ENCODE measurements around the gene CDK5R2. TPM values are rescaled to one million over a fixed set of nuclear protein-coding genes. Genes with fewer than 3 reads are reported as not detected.

CDK5R2 gene
- total RNA-seq, 1 experiment from 2014 or later: 0.17 TPM

DNA sequence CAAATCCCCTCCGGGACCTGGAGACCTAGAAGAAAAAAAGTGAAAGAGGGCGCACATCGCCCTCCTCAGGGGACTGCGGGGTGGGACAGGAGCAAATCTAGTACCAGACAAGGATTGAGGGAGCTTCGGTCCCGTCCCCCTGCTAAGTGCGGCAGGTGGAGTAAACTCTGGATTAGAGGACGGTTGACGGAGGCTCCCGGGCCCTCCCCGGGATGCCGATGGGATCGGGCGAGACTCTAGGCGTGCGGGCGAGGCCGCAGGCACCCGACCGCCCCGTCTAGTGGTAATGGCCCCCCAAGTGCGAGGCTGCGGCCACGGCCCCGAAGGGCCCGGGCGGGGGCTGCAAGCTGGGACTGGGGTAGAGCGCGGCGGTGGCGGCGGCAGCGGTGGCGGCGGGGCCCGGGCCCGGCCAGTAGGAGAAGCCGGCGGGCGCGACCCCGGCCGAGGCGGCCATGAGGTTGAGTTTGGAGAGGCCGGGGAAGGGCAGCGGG lies 22.0 kb downstream of the CDK5R2 start:
- no peaks in the 10 kb centered on the region for H3K9me2 ChIP-seq (ENCODE audit: insufficient read depth)
- H3K9me3 ChIP-seq (ENCODE audit: insufficient read depth, low read depth): no peaks in the 10 kb centered on the region
- CTCF ChIA-PET: no interaction called here
- POLR2A ChIA-PET (ENCODE audit: unreplicated experiment): no interaction called here
- no peak for TF ChIP-seq EZH2 (IDR thresholded peaks at IDR 0.05; ENCODE audit: low read depth)
- TF ChIP-seq, protein P1, sequence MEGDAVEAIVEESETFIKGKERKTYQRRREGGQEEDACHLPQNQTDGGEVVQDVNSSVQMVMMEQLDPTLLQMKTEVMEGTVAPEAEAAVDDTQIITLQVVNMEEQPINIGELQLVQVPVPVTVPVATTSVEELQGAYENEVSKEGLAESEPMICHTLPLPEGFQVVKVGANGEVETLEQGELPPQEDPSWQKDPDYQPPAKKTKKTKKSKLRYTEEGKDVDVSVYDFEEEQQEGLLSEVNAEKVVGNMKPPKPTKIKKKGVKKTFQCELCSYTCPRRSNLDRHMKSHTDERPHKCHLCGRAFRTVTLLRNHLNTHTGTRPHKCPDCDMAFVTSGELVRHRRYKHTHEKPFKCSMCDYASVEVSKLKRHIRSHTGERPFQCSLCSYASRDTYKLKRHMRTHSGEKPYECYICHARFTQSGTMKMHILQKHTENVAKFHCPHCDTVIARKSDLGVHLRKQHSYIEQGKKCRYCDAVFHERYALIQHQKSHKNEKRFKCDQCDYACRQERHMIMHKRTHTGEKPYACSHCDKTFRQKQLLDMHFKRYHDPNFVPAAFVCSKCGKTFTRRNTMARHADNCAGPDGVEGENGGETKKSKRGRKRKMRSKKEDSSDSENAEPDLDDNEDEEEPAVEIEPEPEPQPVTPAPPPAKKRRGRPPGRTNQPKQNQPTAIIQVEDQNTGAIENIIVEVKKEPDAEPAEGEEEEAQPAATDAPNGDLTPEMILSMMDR (conservative IDR thresholded peaks at IDR 0.05): peak; percentile 19; the same call in 1 of the 2 replicates
- no peak overlapping the region for H3K4me3 ChIP-seq
- intact Hi-C loops (cut with micrococcal nuclease; ENCODE audit: unreplicated experiment): loop anchor here (5.0 kb wide), 1 partner anchor 104 kb away; no protein-coding TSS in a partner anchor
- no peaks in the 10 kb centered on the region for H3K36me3 ChIP-seq (ENCODE audit: low read depth)
- no peak overlapping the region for H3K27ac ChIP-seq
- H3K27me3 ChIP-seq (ENCODE audit: insufficient read depth, low read depth): peaks cover 48% of the 10 kb centered on the region
- no peaks in the 10 kb centered on the region for H3K79me2 ChIP-seq (ENCODE audit: low read depth)
- no peak overlapping the region for H2AFZ ChIP-seq
- no peak overlapping the region for H3K4me2 ChIP-seq
- no peaks in the 10 kb centered on the region for H3F3A ChIP-seq (ENCODE audit: insufficient read depth, low read depth)
- H3K4me1 ChIP-seq (replicated peaks; ENCODE audit: insufficient read depth): no peaks in the 10 kb centered on the region
- H4K20me1 ChIP-seq (ENCODE audit: insufficient read depth): no peaks in the 10 kb centered on the region
- no TSS peak for BruUV-seq (replicated peaks)
- no peak for DNase-seq

DNA sequence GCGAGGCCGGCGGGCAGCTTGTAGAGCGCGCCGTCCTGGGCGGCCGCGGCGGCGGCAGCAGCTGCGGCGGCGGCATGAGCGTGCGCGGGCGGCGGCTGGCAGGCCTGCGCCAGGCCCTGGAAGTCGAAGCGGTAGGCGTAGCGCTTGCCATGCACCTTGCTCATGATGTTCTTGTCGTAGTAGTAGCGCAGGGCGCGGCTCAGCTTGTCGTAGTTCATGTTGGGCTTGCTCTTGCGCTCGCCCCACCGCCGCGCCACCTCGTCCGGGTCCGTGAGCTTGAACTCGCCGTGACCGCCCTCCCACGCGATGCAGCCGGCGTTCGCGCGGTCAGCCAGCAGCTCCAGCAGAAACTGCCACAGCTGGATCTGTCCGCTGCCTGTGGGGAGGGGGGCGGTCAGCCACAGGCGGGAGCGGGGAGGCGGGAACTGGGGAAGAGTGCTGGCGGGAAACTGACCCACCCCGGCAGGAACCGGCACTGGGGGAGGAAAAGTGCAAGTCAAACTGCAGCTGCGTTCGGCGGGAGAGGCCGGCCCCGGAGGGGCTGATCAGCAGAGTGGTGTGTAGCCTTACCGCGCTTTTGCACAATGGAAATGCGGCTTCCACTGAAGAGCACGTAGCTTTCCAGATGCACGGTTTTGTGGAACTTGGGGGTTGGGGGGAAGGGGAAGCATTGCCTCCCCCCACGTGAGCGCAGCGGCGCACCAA lies 22.6 kb downstream of the CDK5R2 start:
- Histone ChIP-seq H3F3A (ENCODE audit: insufficient read depth, low read depth) (no peaks in the 10 kb centered on the region), H3K9me3 (ENCODE audit: insufficient read depth, low read depth) (no peaks in the 10 kb centered on the region), H3K4me3 (no peak overlapping the region), H3K27me3 (ENCODE audit: insufficient read depth, low read depth) (peaks cover 49% of the 10 kb centered on the region), H3K9me2 (ENCODE audit: insufficient read depth) (no peaks in the 10 kb centered on the region), H4K20me1 (ENCODE audit: insufficient read depth) (no peaks in the 10 kb centered on the region), H3K79me2 (ENCODE audit: low read depth) (no peaks in the 10 kb centered on the region), H3K4me1 (replicated peaks; ENCODE audit: insufficient read depth) (no peaks in the 10 kb centered on the region), H3K27ac (no peak overlapping the region), H2AFZ (no peak overlapping the region), H3K36me3 (ENCODE audit: low read depth) (no peaks in the 10 kb centered on the region), H3K4me2 (no peak overlapping the region)
- TF ChIP-seq EZH2 (IDR thresholded peaks at IDR 0.05; ENCODE audit: low read depth): no peak
- TF ChIP-seq, protein P1 (conservative IDR thresholded peaks at IDR 0.05): no peak
- no peak for DNase-seq
- BruUV-seq (replicated peaks): no TSS peak
- intact Hi-C loops (cut with micrococcal nuclease; ENCODE audit: unreplicated experiment): loop anchor here (5.0 kb wide), 1 partner anchor 105 kb away; no protein-coding TSS in a partner anchor
- POLR2A ChIA-PET (ENCODE audit: unreplicated experiment): no interaction called here
- CTCF ChIA-PET: no interaction called here

DNA sequence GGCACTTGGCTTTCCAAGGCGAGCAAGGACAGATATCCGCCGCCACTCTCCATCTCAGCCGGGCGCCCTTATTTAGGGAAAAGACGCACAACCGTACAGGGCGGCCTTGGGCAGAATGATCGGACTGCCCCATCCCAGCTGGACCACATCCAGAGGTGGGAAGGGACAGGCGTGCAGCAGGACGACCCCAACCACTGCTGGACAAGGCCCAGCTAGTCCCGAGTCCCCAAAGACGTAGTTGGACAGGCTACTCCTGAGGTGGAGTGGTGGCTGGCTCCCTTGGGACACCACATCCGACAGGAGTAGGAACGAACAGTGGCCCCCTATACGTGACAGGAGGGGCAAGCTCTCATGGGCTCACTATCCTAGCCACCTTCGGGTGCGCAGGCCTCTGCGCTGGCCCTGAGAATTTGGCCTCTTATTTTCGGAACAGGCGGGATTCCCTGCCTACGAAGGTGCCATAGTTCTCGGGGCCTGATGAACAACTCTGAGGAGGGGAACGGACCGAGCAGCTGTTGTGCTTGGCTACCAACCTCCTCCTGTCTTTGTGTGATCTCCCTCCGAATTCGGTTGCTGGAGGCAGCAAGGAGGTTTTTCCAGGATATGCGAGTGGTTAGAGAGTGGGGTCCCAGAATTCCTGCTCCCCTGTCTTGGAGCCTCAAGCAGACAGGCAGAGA lies 23.3 kb downstream of the CDK5R2 start:
- Histone ChIP-seq H3K4me1 (replicated peaks; ENCODE audit: insufficient read depth) (no peaks in the 10 kb centered on the region), H3K27me3 (ENCODE audit: insufficient read depth, low read depth) (peaks cover 47% of the 10 kb centered on the region), H3K4me2 (no peak overlapping the region), H3K9me2 (ENCODE audit: insufficient read depth) (no peaks in the 10 kb centered on the region), H2AFZ (no peak overlapping the region), H3K79me2 (ENCODE audit: low read depth) (no peaks in the 10 kb centered on the region), H3K27ac (no peak overlapping the region), H3F3A (ENCODE audit: insufficient read depth, low read depth) (no peaks in the 10 kb centered on the region), H3K9me3 (ENCODE audit: insufficient read depth, low read depth) (no peaks in the 10 kb centered on the region), H4K20me1 (ENCODE audit: insufficient read depth) (no peaks in the 10 kb centered on the region), H3K4me3 (no peak overlapping the region), H3K36me3 (ENCODE audit: low read depth) (no peaks in the 10 kb centered on the region)
- ChIA-PET POLR2A (ENCODE audit: unreplicated experiment) (no interaction called here), CTCF (no interaction called here)
- TF ChIP-seq, protein P1 (conservative IDR thresholded peaks at IDR 0.05): no peak
- no peak for TF ChIP-seq EZH2 (IDR thresholded peaks at IDR 0.05; ENCODE audit: low read depth)
- intact Hi-C loops (cut with micrococcal nuclease; ENCODE audit: unreplicated experiment): loop anchor here (5.0 kb wide), 1 partner anchor 105 kb away; no protein-coding TSS in a partner anchor
- BruUV-seq (replicated peaks): no TSS peak
- no peak for DNase-seq
